Immature natural killer cell (primary cell): ENCODE measurements around the gene EVC. TPM values are rescaled to one million over a fixed set of nuclear protein-coding genes. Genes with fewer than 3 reads are reported as not detected.

Source experiments
- DNase-seq, 3 donors: peaks; one replicate each; pipeline ENCODE4 v3.0.0; 2022; ENCODE audit warnings: mixed read lengths in 1 of 3
- H3K27ac Mint-ChIP-seq, 6 donors: one replicate each; pipeline ENCODE4 v1.8.0; 2020; ENCODE audit warnings: mixed read lengths in 6 of 6, mild to moderate bottlenecking in 5 of 6, inconsistent platforms in 4 of 6, moderate library complexity in 3 of 6
- H3K27me3 Mint-ChIP-seq, 3 donors: one replicate each; pipeline ENCODE4 v1.8.0; 2020 to 2021; ENCODE audit warnings: low read depth in 3 of 3, mild to moderate bottlenecking in 3 of 3, mixed read lengths in 3 of 3, moderate library complexity in 3 of 3, inconsistent platforms in 1 of 3
- H3K36me3 Mint-ChIP-seq, 3 donors: one replicate each; pipeline ENCODE4 v1.8.0; 2020; ENCODE audit warnings: mixed read lengths in 3 of 3, inconsistent platforms in 2 of 3, mild to moderate bottlenecking in 2 of 3
- H3K4me1 Mint-ChIP-seq, 2 donors: one replicate each; pipeline ENCODE4 v1.8.0; 2020; ENCODE audit warnings: inconsistent platforms in 2 of 2, mild to moderate bottlenecking in 2 of 2, mixed read lengths in 2 of 2, moderate library complexity in 1 of 2
- H3K4me3 Mint-ChIP-seq, 5 donors: one replicate each; pipeline ENCODE4 v1.8.0; 2020; ENCODE audit warnings: mild to moderate bottlenecking in 5 of 5, mixed read lengths in 5 of 5, inconsistent platforms in 3 of 5, moderate library complexity in 3 of 5
- H3K9me3 Mint-ChIP-seq, 6 donors: one replicate each; pipeline ENCODE4 v1.8.0; 2020; ENCODE audit warnings: mild to moderate bottlenecking in 6 of 6, mixed read lengths in 6 of 6, inconsistent platforms in 4 of 6, moderate library complexity in 3 of 6
- polyA plus RNA-seq, 3 donors: library from polyadenylated mRNA; unstranded; fragments of 300-500 nt; fragmentation: Illumina TruSeq; gene quantifications; one replicate each; pipeline ENCODE4 v1.2.3, GENCODE V29; 2021

EVC gene
- not detected for polyA plus RNA-seq

- Mint-ChIP-seq H3K27ac (no peak within 1 kb of the TSS), H3K36me3 (peaks cover 0 to 3% (median 0%) of the 10 kb centered on the region in 3 donors)
- no peak for DNase-seq
These were observed at the start of gene EVC for GRCh38 chr4:5710961-5711478. TSS of gene EVC (plus strand) at chr4:5711201. CDS start at chr4:5711381, 180 bp downstream.

GRCh38 chr4:5661237-5661636, 49.8 kb upstream of the EVC start:
- Mint-ChIP-seq H3K27ac (no peak overlapping the region), H3K4me1 (no peaks in the 10 kb centered on the region), H3K4me3 (no peak overlapping the region), H3K36me3 (peaks cover 0 to 6% (median 0%) of the 10 kb centered on the region in 3 donors), H3K27me3 (peaks cover 2 to 8% (median 2%) of the 10 kb centered on the region in 3 donors), H3K9me3 (peaks cover 0 to 5% (median 0%) of the 10 kb centered on the region in 6 donors)
- no peak for DNase-seq

More at GRCh38 chr4:5710961-5711478, at the start of gene EVC:
- Mint-ChIP-seq H3K4me1 (peaks cover 0 to 2% of the 10 kb centered on the region in 2 donors), H3K4me3 (peak within 1 kb of the TSS in 4 of 5 donors; percentile 34 to 67 (median 54)), H3K27me3 (peaks cover 9 to 33% (median 16%) of the 10 kb centered on the region in 3 donors), H3K9me3 (peaks cover 7 to 9% (median 7%) of the 10 kb centered on the region in 6 donors)

GRCh38 chr4:5662555-5662954, 48.4 kb upstream of the EVC start:
- no peaks in the 10 kb centered on the region for H3K4me1 Mint-ChIP-seq
- H3K27ac Mint-ChIP-seq = no peak overlapping the region
- no peak for DNase-seq

GRCh38 chr4:5664778-5665177, 46.2 kb upstream of the EVC start:
- Mint-ChIP-seq H3K27me3 (peaks cover 2 to 9% (median 2%) of the 10 kb centered on the region in 3 donors), H3K4me1 (no peaks in the 10 kb centered on the region), H3K27ac (no peak overlapping the region), H3K9me3 (peaks cover 0 to 5% (median 0%) of the 10 kb centered on the region in 6 donors), H3K36me3 (peaks cover 0 to 10% (median 0%) of the 10 kb centered on the region in 3 donors), H3K4me3 (no peak overlapping the region)
- no peak for DNase-seq

More at GRCh38 chr4:5662555-5662954, 48.4 kb upstream of the EVC start:
- Mint-ChIP-seq H3K9me3 (peaks cover 0 to 5% (median 0%) of the 10 kb centered on the region in 6 donors), H3K36me3 (peaks cover 0 to 10% (median 0%) of the 10 kb centered on the region in 3 donors), H3K4me3 (no peak overlapping the region), H3K27me3 (peaks cover 2 to 8% (median 2%) of the 10 kb centered on the region in 3 donors)

GRCh38 chr4:5666741-5667140, 44.3 kb upstream of the EVC start:
- Mint-ChIP-seq H3K9me3 (peaks cover 0 to 5% (median 0%) of the 10 kb centered on the region in 6 donors), H3K27ac (no peak overlapping the region), H3K4me3 (no peak overlapping the region), H3K36me3 (peaks cover 0 to 9% (median 0%) of the 10 kb centered on the region in 3 donors), H3K4me1 (no peaks in the 10 kb centered on the region), H3K27me3 (peaks cover 2 to 8% (median 2%) of the 10 kb centered on the region in 3 donors)
- DNase-seq = no peak

- no peaks in the 10 kb centered on the region for H3K36me3 Mint-ChIP-seq
- no peak overlapping the region for H3K4me3 Mint-ChIP-seq
- H3K27ac Mint-ChIP-seq = no peak overlapping the region
- no peaks in the 10 kb centered on the region for H3K4me1 Mint-ChIP-seq
- peaks cover 0 to 3% (median 3%) of the 10 kb centered on the region in 3 donors for H3K27me3 Mint-ChIP-seq
- peaks cover 0 to 3% (median 0%) of the 10 kb centered on the region in 6 donors for H3K9me3 Mint-ChIP-seq
- no peak for DNase-seq
These were observed 34.2 kb upstream of the EVC start for GRCh38 chr4:5676763-5677162.

- H3K27ac Mint-ChIP-seq = no peak overlapping the region
- DNase-seq = no peak
- H3K9me3 Mint-ChIP-seq = peaks cover 0 to 1% (median 0%) of the 10 kb centered on the region in 6 donors
- no peaks in the 10 kb centered on the region for H3K36me3 Mint-ChIP-seq
- peaks cover 0 to 3% (median 3%) of the 10 kb centered on the region in 3 donors for H3K27me3 Mint-ChIP-seq
- H3K4me3 Mint-ChIP-seq = no peak overlapping the region
- no peaks in the 10 kb centered on the region for H3K4me1 Mint-ChIP-seq
These were observed 32.0 kb upstream of the EVC start for GRCh38 chr4:5678977-5679376.

- Mint-ChIP-seq H3K9me3 (no peaks in the 10 kb centered on the region), H3K36me3 (no peaks in the 10 kb centered on the region), H3K27me3 (peaks cover 0 to 3% (median 1%) of the 10 kb centered on the region in 3 donors), H3K4me1 (no peaks in the 10 kb centered on the region), H3K27ac (no peak overlapping the region), H3K4me3 (no peak overlapping the region)
- no peak for DNase-seq
These were observed 27.4 kb upstream of the EVC start for GRCh38 chr4:5683566-5683965.

GRCh38 chr4:5685296-5685695, 25.7 kb upstream of the EVC start:
- H3K9me3 Mint-ChIP-seq = no peaks in the 10 kb centered on the region
- no peaks in the 10 kb centered on the region for H3K4me1 Mint-ChIP-seq
- H3K4me3 Mint-ChIP-seq = no peak overlapping the region
- H3K27ac Mint-ChIP-seq = no peak overlapping the region
- no peak for DNase-seq
- peaks cover 0 to 1% (median 0%) of the 10 kb centered on the region in 3 donors for H3K27me3 Mint-ChIP-seq
- no peaks in the 10 kb centered on the region for H3K36me3 Mint-ChIP-seq

GRCh38 chr4:5686338-5686737, 24.7 kb upstream of the EVC start:
- H3K36me3 Mint-ChIP-seq = no peaks in the 10 kb centered on the region
- H3K4me3 Mint-ChIP-seq = no peak overlapping the region
- no peak for DNase-seq
- H3K27me3 Mint-ChIP-seq = peaks cover 0 to 1% (median 0%) of the 10 kb centered on the region in 3 donors
- H3K9me3 Mint-ChIP-seq = no peaks in the 10 kb centered on the region
- H3K27ac Mint-ChIP-seq = no peak overlapping the region
- no peaks in the 10 kb centered on the region for H3K4me1 Mint-ChIP-seq

GRCh38 chr4:5689065-5689464, 21.9 kb upstream of the EVC start:
- Mint-ChIP-seq H3K4me3 (no peak overlapping the region), H3K27me3 (peaks cover 0 to 2% (median 1%) of the 10 kb centered on the region in 3 donors), H3K9me3 (no peaks in the 10 kb centered on the region), H3K36me3 (no peaks in the 10 kb centered on the region), H3K27ac (no peak overlapping the region), H3K4me1 (no peaks in the 10 kb centered on the region)
- no peak for DNase-seq

- no peaks in the 10 kb centered on the region for H3K9me3 Mint-ChIP-seq
- DNase-seq = no peak
- H3K36me3 Mint-ChIP-seq = no peaks in the 10 kb centered on the region
- H3K27ac Mint-ChIP-seq = no peak overlapping the region
- no peak overlapping the region for H3K4me3 Mint-ChIP-seq
- no peaks in the 10 kb centered on the region for H3K4me1 Mint-ChIP-seq
- peaks cover 1 to 2% (median 1%) of the 10 kb centered on the region in 3 donors for H3K27me3 Mint-ChIP-seq
These were observed 19.4 kb upstream of the EVC start for GRCh38 chr4:5691491-5692132.

GRCh38 chr4:5693871-5694270, 17.1 kb upstream of the EVC start:
- H3K27ac Mint-ChIP-seq = no peak overlapping the region
- DNase-seq = no peak
- peaks cover under 1 to 6% (median 1%) of the 10 kb centered on the region in 3 donors for H3K27me3 Mint-ChIP-seq
- no peaks in the 10 kb centered on the region for H3K4me1 Mint-ChIP-seq
- no peaks in the 10 kb centered on the region for H3K36me3 Mint-ChIP-seq
- no peaks in the 10 kb centered on the region for H3K9me3 Mint-ChIP-seq
- no peak overlapping the region for H3K4me3 Mint-ChIP-seq

GRCh38 chr4:5696341-5696740, 14.7 kb upstream of the EVC start:
- peaks cover 0 to 2% (median 0%) of the 10 kb centered on the region in 6 donors for H3K9me3 Mint-ChIP-seq
- H3K27me3 Mint-ChIP-seq = peaks cover 1 to 6% (median 1%) of the 10 kb centered on the region in 3 donors
- no peaks in the 10 kb centered on the region for H3K36me3 Mint-ChIP-seq
- no peak overlapping the region for H3K4me3 Mint-ChIP-seq
- no peaks in the 10 kb centered on the region for H3K4me1 Mint-ChIP-seq
- no peak overlapping the region for H3K27ac Mint-ChIP-seq
- no peak for DNase-seq
